ENCODE measurements around the gene RNLS.

The RNLS gene

GRCh38 chr10:88534072-88534665 is 48.9 kb downstream of the RNLS start:
- H3K9ac ChIP-seq (ENCODE audit: low read depth, low read length) = no peak overlapping the region
- no peaks in the 10 kb centered on the region for H3K27me3 ChIP-seq (ENCODE audit: control insufficient read depth, insufficient read depth, low read length)
- no peak overlapping the region for H3K27ac ChIP-seq (ENCODE audit: low read depth, low read length)
- H3K36me3 ChIP-seq (ENCODE audit: control insufficient read depth, insufficient read depth, low read length) = no peaks in the 10 kb centered on the region
- H3K4me3 ChIP-seq (ENCODE audit: low read depth, low read length) = no peak overlapping the region
- H3K4me1 ChIP-seq (ENCODE audit: control insufficient read depth, insufficient read depth, low read length) = peaks cover 9% of the 10 kb centered on the region; the same call in 1 of the 2 replicates
- no peaks in the 10 kb centered on the region for H3K9me3 ChIP-seq (ENCODE audit: control insufficient read depth, insufficient read depth, low read length)

GRCh38 chr10:88531392-88532052 is 51.6 kb downstream of the RNLS start:
- Histone ChIP-seq H3K9ac (ENCODE audit: low read depth, low read length) (no peak overlapping the region), H3K27ac (ENCODE audit: low read depth, low read length) (no peak overlapping the region), H3K27me3 (ENCODE audit: control insufficient read depth, insufficient read depth, low read length) (no peaks in the 10 kb centered on the region), H3K9me3 (ENCODE audit: control insufficient read depth, insufficient read depth, low read length) (no peaks in the 10 kb centered on the region), H3K4me1 (ENCODE audit: control insufficient read depth, insufficient read depth, low read length) (peaks cover 17% of the 10 kb centered on the region), H3K4me3 (ENCODE audit: low read depth, low read length) (no peak overlapping the region), H3K36me3 (ENCODE audit: control insufficient read depth, insufficient read depth, low read length) (no peaks in the 10 kb centered on the region)

GRCh38 chr10:88530629-88531391 is 52.3 kb downstream of the RNLS start:
- Histone ChIP-seq H3K4me1 (ENCODE audit: control insufficient read depth, insufficient read depth, low read length) (peaks cover 17% of the 10 kb centered on the region), H3K27me3 (ENCODE audit: control insufficient read depth, insufficient read depth, low read length) (no peaks in the 10 kb centered on the region), H3K9ac (ENCODE audit: low read depth, low read length) (no peak overlapping the region), H3K4me3 (ENCODE audit: low read depth, low read length) (no peak overlapping the region), H3K27ac (ENCODE audit: low read depth, low read length) (no peak overlapping the region), H3K36me3 (ENCODE audit: control insufficient read depth, insufficient read depth, low read length) (no peaks in the 10 kb centered on the region), H3K9me3 (ENCODE audit: control insufficient read depth, insufficient read depth, low read length) (no peaks in the 10 kb centered on the region)

GRCh38 chr10:88530093-88530492 is 53.0 kb downstream of the RNLS start:
- Histone ChIP-seq H3K4me3 (ENCODE audit: low read depth, low read length) (no peak overlapping the region), H3K9ac (ENCODE audit: low read depth, low read length) (no peak overlapping the region), H3K36me3 (ENCODE audit: control insufficient read depth, insufficient read depth, low read length) (no peaks in the 10 kb centered on the region), H3K27me3 (ENCODE audit: control insufficient read depth, insufficient read depth, low read length) (no peaks in the 10 kb centered on the region), H3K4me1 (ENCODE audit: control insufficient read depth, insufficient read depth, low read length) (peaks cover 17% of the 10 kb centered on the region), H3K27ac (ENCODE audit: low read depth, low read length) (no peak overlapping the region), H3K9me3 (ENCODE audit: control insufficient read depth, insufficient read depth, low read length) (no peaks in the 10 kb centered on the region)

- Histone ChIP-seq H3K27ac (ENCODE audit: low read depth, low read length) (no peak overlapping the region), H3K4me1 (ENCODE audit: control insufficient read depth, insufficient read depth, low read length) (peaks cover 17% of the 10 kb centered on the region), H3K9ac (ENCODE audit: low read depth, low read length) (no peak overlapping the region), H3K36me3 (ENCODE audit: control insufficient read depth, insufficient read depth, low read length) (no peaks in the 10 kb centered on the region), H3K4me3 (ENCODE audit: low read depth, low read length) (no peak overlapping the region), H3K27me3 (ENCODE audit: control insufficient read depth, insufficient read depth, low read length) (no peaks in the 10 kb centered on the region), H3K9me3 (ENCODE audit: control insufficient read depth, insufficient read depth, low read length) (no peaks in the 10 kb centered on the region)
These were observed 54.1 kb downstream of the RNLS start for GRCh38 chr10:88528806-88529570.

- H3K36me3 ChIP-seq (ENCODE audit: control insufficient read depth, insufficient read depth, low read length) = no peaks in the 10 kb centered on the region
- H3K9ac ChIP-seq (ENCODE audit: low read depth, low read length) = no peak overlapping the region
- peaks cover 17% of the 10 kb centered on the region for H3K4me1 ChIP-seq (ENCODE audit: control insufficient read depth, insufficient read depth, low read length)
- no peaks in the 10 kb centered on the region for H3K9me3 ChIP-seq (ENCODE audit: control insufficient read depth, insufficient read depth, low read length)
- no peak overlapping the region for H3K27ac ChIP-seq (ENCODE audit: low read depth, low read length)
- no peak overlapping the region for H3K4me3 ChIP-seq (ENCODE audit: low read depth, low read length)
- H3K27me3 ChIP-seq (ENCODE audit: control insufficient read depth, insufficient read depth, low read length) = no peaks in the 10 kb centered on the region
These were observed 54.9 kb downstream of the RNLS start for GRCh38 chr10:88528201-88528600.

GRCh38 chr10:88527245-88527644 is 55.9 kb downstream of the RNLS start:
- H3K9ac ChIP-seq (ENCODE audit: low read depth, low read length) = no peak overlapping the region
- H3K27ac ChIP-seq (ENCODE audit: low read depth, low read length) = no peak overlapping the region
- no peaks in the 10 kb centered on the region for H3K27me3 ChIP-seq (ENCODE audit: control insufficient read depth, insufficient read depth, low read length)
- H3K9me3 ChIP-seq (ENCODE audit: control insufficient read depth, insufficient read depth, low read length) = no peaks in the 10 kb centered on the region
- no peaks in the 10 kb centered on the region for H3K36me3 ChIP-seq (ENCODE audit: control insufficient read depth, insufficient read depth, low read length)
- H3K4me3 ChIP-seq (ENCODE audit: low read depth, low read length) = no peak overlapping the region
- peaks cover 21% of the 10 kb centered on the region for H3K4me1 ChIP-seq (ENCODE audit: control insufficient read depth, insufficient read depth, low read length)

GRCh38 chr10:88526501-88527105 is 56.5 kb downstream of the RNLS start:
- Histone ChIP-seq H3K4me3 (ENCODE audit: low read depth, low read length) (no peak overlapping the region), H3K9me3 (ENCODE audit: control insufficient read depth, insufficient read depth, low read length) (no peaks in the 10 kb centered on the region), H3K27me3 (ENCODE audit: control insufficient read depth, insufficient read depth, low read length) (no peaks in the 10 kb centered on the region), H3K27ac (ENCODE audit: low read depth, low read length) (no peak overlapping the region), H3K9ac (ENCODE audit: low read depth, low read length) (no peak overlapping the region), H3K36me3 (ENCODE audit: control insufficient read depth, insufficient read depth, low read length) (no peaks in the 10 kb centered on the region), H3K4me1 (ENCODE audit: control insufficient read depth, insufficient read depth, low read length) (peaks cover 26% of the 10 kb centered on the region)

- Histone ChIP-seq H3K27me3 (ENCODE audit: control insufficient read depth, insufficient read depth, low read length) (no peaks in the 10 kb centered on the region), H3K36me3 (ENCODE audit: control insufficient read depth, insufficient read depth, low read length) (no peaks in the 10 kb centered on the region), H3K9me3 (ENCODE audit: control insufficient read depth, insufficient read depth, low read length) (no peaks in the 10 kb centered on the region), H3K27ac (ENCODE audit: low read depth, low read length) (no peak overlapping the region), H3K9ac (ENCODE audit: low read depth, low read length) (no peak overlapping the region), H3K4me3 (ENCODE audit: low read depth, low read length) (no peak overlapping the region), H3K4me1 (ENCODE audit: control insufficient read depth, insufficient read depth, low read length) (peaks cover 21% of the 10 kb centered on the region)
These were observed 57.6 kb downstream of the RNLS start for GRCh38 chr10:88525371-88526069.

- no peaks in the 10 kb centered on the region for H3K27me3 ChIP-seq (ENCODE audit: control insufficient read depth, insufficient read depth, low read length)
- H3K9ac ChIP-seq (ENCODE audit: low read depth, low read length) = no peak overlapping the region
- H3K27ac ChIP-seq (ENCODE audit: low read depth, low read length) = no peak overlapping the region
- peaks cover 18% of the 10 kb centered on the region for H3K4me1 ChIP-seq (ENCODE audit: control insufficient read depth, insufficient read depth, low read length)
- H3K36me3 ChIP-seq (ENCODE audit: control insufficient read depth, insufficient read depth, low read length) = no peaks in the 10 kb centered on the region
- H3K4me3 ChIP-seq (ENCODE audit: low read depth, low read length) = no peak overlapping the region
- H3K9me3 ChIP-seq (ENCODE audit: control insufficient read depth, insufficient read depth, low read length) = no peaks in the 10 kb centered on the region
These were observed 59.2 kb downstream of the RNLS start for GRCh38 chr10:88523739-88524400.

Data from HUES48 (cell line).